ENCODE results near the gene CTBP2.

CTBP2 gene

DNA sequence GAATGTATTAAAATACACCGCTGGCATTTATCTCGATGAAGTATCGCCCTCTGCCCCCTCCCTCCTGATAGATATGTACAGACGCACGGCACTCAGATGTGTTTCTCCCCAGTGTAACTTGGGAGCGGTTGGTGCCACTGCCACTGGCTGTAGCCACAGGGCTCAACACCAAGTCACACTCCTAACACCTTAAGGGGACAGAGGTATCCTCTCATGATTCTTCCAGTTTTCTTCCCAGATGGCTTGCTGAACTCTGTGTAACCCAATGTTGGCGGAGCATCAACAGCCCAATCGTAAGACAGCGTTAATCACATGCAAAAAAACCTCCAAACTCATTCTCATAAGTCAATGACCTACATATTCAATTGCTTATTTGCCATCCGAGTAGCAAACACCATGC, 35.5 kb downstream of the CTBP2 start:
- no peak for DNase-seq

DNA sequence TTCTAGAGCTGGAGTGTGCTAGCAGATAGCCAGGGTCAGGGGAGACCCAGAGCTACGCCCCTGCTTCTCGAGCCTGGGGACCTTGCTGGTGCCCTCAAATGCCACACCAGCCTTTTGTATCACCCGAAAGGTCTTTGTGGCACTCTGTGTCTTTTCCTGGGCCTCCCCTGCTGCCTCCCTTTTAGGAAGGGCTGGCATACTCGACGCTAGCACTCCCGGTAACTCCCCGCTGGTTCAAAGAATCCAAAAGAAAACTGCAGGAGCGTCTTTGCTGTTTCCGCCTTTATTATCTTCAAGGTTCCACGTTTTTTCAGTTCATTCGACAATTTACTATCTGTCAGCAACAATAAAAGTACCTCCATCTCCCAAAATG, 36.3 kb downstream of the CTBP2 start:
- no peak for DNase-seq

DNA sequence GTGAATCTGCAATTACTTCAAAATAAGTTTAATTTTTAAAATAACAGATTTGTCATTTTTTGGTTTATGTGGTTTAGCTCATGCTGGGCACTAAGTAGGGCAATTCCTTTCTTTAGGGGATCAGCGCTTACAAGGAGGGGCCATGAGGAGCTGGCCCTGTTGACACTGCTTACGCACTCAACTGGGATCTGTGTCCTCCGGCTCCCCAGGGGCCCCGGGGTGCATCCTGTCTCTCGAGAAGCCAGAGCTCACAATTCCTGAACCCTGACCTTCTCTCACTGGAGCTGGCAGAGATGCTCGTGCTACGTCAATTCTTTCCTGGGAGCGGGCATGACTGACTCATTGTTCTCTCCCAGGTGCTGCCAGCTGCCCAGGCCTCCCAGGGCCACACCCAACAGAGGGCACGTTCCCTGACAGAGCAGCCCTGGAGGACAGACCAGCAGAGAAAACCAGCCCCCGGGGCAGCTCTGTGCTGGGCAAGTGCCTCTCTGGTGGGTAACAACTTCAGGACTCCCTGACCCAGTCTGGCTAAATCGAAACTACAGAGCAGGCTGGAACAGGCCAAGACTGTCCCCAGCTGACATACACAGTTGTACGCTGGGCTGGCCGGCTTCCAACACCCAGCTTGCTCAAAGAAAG, 36.8 kb downstream of the CTBP2 start:
- no peak for DNase-seq

DNA sequence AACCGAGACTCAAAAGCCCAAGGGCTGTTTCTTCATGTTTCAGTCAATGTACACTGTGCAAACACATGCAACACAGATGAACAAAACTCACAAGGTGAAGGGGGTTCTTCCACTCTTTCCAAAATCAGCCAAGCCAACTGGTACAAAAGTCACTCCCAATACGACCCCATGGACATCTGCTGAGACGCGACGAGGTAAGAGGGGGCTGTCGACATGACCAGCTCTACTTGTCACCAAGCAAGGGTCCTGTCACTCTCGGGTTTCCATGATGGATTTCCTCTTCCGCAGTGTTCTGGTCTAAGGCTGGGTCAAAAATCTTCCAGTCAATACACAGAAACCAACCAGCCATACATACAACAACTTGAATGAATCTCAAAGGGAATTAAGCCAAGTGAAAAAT, 37.8 kb downstream of the CTBP2 start:
- DNase-seq, result no peak

DNA sequence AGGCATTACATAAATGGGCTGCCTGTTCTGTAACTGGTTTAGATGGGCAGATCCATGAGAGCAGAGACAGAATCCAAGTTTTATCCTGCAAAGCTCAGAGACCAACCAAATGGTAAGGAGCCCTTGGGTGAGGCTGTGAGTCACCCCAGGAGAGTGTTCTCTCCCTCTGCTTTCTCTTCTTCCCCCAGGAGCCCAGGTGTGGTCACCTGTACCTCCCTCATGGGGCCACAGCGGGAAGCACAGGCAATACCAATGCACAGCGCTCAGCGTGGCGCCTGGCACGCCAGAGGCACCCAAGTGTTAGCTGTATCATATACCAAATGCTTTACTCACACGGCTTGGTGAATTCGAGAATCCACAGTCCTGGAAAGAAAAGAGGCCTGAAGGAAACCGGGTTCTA, 39.4 kb downstream of the CTBP2 start:
- DNase-seq, result no peak

DNA sequence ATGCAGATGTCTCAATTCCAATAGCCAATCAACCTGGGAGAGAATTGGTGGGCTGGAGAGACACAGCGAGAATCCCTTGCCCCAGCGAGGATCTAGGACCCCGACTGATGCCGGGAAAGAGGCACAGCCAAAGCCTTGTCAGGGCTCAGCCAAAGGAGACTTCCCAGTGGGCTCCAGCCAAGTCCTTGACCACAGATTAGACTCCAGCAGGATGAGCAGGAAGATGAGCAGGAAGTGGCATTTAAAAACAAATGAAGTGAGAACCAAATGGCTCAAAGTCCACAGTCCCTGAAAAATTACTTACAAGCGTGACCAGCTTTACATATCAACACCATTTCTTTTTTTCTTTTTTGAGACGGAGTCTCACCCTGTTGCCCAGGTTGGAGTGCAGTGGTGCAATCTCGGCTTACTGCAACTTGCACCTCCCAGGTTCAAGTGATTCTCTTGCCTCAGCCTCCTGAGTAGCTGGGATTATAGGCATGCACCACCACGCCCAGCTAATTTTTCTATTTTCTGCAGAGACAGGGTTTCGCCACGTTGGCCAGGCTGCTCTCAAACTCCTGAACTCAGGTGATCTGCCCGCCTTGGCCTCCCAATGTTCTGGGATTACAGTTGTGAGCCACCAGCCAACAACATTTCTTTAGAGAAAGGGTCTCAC, 40.2 kb downstream of the CTBP2 start:
- DNase-seq, result no peak

DNA sequence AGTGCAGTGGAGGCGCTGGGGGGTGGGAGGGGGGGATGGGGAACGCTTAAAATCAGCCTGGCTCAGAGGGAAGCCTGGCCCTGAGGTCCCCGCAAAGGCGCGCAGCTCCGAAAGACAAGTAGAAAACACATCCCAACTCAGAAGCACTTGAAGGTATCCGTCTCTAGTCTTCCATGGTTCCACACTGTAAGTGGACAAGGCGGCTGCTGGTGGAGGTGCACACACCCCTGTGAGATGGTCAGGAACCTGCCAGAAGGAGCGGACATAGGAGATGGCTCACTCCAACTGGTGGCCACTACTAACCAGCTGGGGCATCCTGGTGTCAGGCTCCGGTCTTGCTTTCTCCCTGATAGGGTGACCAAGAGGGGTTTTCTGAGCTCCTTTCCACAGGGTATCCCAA, 41.7 kb downstream of the CTBP2 start:
- DNase-seq, result no peak

DNA sequence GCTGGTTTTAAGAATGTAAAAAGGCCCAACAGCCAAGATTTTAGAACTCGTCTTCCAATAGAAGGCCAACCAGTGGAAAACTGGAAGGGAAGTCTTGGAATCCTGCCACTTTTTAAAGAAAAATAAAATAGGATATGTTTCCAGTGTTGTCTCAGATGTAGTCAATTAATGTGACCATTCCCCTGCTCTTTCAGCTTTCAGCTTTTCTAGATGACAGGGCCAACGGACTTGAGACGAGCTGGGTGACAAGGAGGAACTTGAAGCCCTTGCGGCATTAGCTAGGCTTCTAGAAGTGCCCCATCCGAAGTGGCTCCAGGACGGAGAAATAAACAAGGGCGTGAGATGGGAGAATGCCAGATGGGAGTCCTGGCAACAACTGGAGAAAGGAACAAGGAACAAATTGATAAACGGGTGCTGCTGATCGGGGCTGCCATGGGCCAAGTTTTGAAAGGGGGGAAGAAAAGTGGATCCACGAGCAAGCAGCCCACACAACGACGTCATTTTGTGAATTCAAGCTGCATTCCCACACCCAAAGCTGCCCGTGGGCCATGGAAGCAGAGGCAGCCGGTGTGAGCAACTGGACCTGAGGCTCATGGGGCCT, 42.3 kb downstream of the CTBP2 start:
- peak; percentile 30 for DNase-seq

DNA sequence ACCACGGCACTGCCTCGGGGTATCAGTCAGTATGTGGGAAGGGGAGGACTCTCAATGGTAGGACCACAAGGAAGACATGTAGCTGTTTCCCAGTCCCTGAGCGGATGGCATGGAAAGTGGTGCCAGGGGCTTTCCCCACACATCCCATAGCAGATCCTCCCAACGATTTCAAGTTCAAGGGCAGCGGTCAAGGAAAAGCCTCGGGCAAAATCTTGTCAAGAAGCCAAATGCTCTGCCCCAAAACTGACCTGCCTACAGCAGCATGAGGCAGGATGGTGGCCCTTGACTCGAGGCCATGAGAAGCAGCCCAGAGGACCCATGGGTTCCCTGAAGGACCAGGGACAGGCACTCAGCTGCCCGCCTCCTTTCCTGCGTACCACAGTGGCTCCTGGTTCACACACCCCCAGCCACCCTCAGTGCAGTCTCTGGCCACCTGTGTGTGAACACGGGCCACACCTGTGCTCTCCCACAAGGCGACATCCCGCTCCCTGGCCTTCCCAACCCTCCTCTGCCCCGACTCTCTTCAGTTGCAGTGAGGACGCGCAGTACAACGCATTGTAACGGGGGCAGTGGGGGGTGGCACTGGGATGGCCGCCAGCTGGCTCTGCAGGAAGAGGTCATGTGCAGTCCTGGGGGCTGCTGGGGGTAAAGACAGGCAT, 43.6 kb downstream of the CTBP2 start:
- DNase-seq, result no peak

DNA sequence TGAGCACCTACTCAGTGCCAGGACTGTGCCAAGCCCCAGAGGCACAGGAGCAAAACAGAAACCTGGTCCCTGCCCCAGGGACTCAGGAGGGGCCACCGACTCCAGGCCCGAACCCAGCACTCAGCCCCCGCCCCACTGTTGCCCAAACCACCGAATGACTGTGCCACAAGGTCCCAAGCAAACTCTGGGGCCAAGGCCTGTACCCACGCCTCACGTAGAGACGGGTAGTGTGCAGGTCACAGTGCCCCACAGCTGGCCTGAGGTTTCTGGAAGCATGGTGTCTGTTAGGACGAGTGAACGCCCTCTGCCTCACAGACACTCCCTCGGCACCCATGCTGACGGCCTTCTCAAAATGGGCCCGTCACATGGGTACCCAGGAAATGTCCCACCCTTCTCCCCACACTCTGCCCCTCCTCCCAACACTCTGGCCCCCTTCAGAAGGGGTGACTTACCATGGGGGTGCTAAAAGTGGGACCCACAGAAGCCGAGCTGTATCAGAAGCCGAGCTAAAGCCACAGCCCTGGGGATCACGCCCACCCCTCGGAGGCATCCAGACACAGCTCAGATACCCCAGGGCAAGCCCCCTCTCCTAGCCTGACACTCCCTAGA, 44.2 kb downstream of the CTBP2 start:
- no peak for DNase-seq

DNA sequence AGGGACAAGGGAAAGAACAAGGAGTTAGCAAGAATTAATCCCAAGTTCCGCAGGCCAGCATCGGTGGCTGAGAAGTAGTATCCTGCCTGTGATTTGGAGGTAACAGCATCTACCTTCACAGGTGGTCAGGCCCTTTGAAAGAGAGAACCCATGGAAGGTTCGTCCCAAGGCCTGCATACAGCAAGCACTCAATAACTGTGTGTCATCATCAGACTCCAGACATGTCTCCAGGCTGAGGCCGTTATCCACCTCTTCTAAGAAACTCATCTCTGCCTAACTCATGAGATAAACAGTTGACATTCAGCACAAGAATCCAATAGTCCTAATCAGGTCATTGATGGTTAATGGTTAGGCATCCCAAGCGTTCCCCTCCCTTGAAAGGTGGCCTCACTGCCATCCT, 45.0 kb downstream of the CTBP2 start:
- DNase-seq, result no peak

DNA sequence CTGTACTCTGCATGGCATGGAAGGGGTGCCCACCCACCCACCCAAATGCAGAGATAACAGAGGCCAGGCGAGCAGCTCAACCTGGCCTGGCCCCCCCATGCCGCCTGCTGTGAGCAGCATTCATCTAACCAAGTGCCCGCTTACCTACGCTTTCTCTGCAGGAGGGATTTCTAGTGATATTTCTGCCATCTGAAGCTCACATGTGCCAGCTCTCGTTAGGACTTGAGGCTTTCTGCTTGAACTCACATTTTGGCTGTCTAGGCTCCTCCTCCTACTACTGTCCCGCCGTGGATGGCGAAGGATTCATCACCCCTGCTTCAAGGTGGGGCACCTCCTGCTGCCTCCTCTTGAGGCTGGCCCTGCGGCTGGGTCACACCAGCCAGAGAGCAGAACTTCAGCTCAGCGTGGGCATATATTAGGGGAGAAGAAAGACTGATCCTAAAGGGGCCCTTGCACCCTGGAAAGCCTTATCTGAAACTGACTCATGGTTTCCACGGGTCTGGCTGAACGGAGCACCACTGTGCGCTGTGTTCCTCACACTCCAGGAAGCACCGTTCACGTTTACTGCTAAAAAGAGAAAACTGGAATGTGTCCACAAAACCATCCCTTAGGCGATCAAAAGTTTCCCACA, 45.5 kb downstream of the CTBP2 start:
- no peak for DNase-seq

DNA sequence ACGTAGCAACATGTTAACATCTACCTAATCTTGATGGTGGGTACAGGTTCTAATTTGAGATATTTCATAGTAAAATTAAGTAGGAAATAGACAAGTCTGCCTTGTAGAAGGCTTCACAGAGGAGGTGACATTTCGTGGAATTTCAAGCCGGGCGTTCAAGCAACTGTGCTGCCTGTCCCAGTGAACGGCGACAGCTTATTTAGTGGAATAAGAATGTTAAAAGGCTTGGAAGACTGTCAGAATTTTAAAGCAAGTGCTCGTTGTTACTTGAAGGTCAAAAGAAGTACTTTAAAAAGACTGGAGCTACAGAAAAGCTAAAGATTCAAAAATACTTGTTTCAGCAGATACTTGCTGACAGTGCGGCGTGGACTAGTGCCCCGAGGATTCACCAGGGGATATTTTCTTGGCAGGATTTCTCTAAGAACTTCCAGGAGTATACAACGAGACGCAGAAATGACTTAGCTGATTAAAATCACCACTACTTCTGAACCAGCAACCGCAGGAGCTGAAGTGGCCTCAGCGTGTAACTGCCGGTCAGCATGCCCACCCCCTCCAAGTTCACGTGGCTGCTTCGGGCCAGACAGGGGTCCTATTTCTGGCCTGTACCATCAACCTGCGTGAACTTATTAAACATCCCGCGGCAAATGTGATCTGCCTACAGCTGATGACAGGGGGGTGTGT, 46.5 kb downstream of the CTBP2 start:
- DNase-seq, result peak; percentile 34

DNA sequence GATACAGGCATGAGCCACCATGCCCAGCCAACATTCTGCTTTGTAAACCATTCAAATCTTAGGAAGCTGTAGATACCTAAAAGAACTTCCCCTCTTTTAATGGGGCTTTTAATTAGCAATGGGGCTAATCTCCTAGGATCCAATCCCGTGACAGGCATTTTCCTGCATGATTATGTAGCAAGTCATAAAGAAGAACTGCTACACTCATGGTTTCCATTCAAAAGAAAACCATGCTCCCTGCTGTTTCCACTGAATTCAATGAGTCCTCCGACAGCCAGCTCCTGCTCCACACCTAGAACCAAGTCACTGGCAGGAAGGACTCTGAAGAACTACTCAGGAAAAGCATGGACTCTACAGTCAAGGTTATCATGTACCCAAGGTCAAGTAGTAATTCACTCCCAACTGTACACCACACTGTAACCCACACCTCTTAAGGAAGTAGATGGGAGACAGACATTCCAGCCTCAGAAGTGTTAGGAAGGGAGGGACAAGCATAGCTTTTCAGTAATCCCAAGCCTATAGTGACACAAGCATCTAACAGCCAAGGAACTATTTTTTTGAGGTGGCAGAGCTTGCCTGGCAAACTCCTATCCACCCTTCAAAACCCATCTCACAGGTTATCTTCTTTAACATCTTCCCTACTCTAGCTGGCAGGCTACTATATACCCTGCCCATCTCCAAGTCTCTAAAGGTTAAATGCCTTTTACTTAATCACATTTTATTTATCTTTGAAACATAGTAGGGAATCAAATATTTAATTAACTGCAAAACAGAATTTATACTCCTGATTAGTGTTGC, 47.5 kb downstream of the CTBP2 start:
- DNase-seq, result no peak

DNA sequence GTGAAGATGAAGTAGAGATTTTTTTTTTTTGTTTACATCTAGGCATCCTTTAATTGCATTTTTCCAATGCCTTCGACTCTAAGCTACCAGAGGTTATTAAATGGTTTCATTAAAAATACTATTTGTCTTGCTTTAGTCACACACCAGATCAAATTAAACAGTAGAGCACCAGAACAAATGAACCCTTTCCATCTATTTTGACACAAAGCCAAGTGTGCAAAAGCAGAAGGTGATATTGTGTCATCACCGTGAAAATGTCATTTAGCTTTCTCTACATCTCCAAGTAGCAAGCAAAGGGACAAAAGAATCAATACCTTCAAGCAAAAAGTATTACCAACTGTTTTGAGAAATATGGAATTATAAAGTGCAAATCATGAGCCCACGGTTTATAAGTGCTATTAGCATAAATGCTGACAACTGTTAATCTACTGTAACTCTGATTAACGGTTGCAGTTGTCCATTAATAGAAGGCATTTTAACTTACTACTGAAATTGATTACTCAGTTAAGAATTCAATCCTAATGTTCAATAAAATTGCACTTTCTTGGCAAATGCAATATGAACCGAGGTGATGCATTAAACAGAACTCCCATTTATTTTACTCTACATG, 49.1 kb downstream of the CTBP2 start:
- no peak for DNase-seq

DNA sequence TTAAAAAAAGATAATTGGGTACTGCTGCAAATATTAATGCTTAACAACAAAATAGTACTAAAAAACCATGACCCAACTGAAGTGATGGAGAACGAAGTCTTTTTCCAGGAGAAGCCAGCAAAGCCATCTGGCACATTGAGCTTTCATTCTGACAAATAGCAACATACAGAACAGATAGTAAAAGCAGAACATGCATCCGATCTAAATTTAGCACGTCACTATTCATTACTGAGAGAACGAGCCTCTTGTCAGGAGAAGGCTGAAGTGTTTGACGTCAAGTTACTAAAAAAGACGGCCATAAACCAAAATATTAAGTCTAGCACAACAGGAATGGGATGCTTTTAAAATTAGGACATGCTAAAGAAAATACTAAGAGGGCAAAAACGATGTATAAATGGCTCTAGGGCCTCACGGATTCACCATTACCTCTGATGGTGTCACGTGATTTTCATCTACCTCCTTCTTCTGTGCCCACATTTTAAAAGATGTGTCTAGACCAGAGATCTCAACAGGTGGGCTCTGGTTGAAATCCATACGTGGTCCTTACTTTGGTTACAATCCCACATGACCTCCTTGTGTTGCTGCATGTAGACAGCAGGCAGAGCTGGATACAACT, 52.3 kb downstream of the CTBP2 start:
- DNase-seq, result no peak

DNA sequence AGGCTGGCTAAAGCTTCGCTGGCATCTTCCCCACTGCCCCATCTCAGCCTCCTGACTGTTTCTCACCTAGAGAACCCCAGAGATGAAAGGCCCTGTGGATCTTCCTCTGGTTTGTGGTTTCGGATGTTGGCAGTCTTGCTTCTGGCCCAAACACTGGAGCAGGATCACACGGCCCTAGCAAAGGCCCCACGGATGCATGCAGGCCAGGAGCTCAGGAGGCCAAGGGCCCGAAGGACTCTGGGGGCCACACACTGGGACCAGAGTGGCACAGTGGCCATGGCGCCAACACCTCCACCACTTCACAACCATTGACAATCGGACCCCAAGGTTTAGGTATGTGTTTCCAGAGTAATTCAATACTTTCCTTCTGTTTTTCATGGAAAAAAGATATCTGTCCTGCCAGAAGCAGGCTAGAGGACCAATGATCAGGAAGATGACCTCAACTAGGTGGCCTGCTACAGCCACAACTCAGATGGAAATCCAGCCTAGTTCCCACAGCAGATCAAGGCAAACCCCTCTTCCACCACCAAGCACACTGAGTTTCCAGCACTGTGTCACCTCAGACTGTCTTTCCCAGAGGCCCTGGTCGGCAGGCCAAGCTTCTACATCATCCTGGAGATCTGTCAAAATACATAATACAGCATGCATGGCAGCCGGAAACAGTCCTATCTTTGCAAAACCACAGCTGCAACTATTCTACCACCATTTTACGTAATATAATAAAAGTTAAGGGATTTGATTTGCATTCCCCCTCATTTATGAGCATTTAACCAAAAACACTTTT, 53.0 kb downstream of the CTBP2 start:
- no peak for DNase-seq

DNA sequence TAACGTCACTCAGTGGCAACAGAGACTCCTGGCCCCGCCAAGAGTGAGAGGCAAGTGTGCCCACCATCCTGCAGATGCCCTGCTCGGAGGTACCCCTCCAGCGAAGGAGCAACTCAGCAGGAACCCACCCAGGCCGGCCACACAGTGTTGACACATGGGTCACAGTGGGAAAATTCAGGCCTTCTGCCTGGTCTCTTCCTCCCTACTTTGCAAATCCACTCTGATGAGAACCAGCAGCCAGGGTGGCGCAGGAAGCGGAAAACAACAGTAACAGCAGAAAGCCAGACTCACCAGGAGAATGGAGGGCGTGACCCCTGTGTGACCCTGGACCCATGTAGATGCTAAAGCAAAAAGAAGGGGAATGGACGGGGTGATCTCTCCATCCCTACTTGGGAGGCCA, 53.8 kb downstream of the CTBP2 start:
- no peak for DNase-seq

DNA sequence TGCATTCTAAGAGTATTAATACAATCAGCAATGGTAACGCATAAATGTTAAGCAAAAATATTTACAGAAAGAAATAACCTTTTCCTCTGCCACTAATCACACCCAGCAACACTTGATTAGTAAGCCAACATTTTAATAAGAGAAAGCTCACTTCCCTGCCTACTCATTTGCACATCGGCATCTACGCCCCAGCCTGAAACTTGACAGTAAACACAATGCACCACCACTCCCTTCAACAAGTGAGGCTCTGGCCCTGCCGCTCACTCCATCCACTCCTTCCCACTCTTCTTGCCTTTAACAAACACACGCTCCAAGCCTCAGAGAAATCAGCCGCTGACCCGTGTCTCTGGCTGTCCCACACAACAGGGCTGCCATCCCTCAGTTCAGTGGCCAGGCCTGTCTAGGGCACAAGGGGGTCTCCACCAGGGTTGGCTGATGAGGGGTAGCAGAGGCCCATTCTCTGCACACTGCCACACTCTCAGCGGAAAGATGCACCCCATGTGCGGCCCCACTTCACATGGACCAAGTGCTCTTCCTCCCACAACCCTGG, 54.6 kb downstream of the CTBP2 start:
- no peak for DNase-seq

DNA sequence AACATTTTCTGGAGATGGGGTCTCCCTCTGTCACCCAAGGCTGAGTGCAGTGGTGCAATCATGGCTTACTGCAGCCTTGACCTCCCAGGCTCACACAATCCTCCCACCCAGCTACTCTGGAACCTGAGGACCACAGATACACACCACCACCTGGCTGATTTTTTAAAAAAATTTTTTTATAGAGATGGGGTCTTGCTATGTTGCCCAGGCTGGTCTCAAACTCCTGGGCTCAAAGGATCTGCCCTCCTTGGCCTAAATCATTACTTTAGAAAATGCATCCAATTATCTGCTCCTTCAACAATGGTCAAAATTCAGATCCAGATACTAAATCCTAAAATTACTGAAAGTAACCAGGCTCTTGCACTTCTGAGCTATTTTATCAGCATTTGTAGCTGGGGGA, 55.2 kb downstream of the CTBP2 start:
- no peak for DNase-seq
